LNCaP clone FGC (cell line): ENCODE results near the gene RBM20.
A peak's percentile ranks its signal among the peaks of the same experiment; 100 is the strongest.

Source experiments
- DNase-seq: peaks from one replicate; pipeline ENCODE4 v3.0.0-alpha.2; 2011; ENCODE audit warnings: low read depth
- H3K4me3 ChIP-seq: 2 replicates; pipeline ENCODE4 v1.5.1; 2011; ENCODE audit warnings: mild to moderate bottlenecking, low read depth, low read length, control low read depth
- TF ChIP-seq, protein P1 (sequence below): IDR thresholded peaks from 2 replicates; pipeline ENCODE4 v1.5.1; 2012; ENCODE audit warnings: mild to moderate bottlenecking; ENCODE audit not compliant: control insufficient read depth, insufficient read depth; ENCODE audit errors: extremely low read depth

The RBM20 gene

DNA sequence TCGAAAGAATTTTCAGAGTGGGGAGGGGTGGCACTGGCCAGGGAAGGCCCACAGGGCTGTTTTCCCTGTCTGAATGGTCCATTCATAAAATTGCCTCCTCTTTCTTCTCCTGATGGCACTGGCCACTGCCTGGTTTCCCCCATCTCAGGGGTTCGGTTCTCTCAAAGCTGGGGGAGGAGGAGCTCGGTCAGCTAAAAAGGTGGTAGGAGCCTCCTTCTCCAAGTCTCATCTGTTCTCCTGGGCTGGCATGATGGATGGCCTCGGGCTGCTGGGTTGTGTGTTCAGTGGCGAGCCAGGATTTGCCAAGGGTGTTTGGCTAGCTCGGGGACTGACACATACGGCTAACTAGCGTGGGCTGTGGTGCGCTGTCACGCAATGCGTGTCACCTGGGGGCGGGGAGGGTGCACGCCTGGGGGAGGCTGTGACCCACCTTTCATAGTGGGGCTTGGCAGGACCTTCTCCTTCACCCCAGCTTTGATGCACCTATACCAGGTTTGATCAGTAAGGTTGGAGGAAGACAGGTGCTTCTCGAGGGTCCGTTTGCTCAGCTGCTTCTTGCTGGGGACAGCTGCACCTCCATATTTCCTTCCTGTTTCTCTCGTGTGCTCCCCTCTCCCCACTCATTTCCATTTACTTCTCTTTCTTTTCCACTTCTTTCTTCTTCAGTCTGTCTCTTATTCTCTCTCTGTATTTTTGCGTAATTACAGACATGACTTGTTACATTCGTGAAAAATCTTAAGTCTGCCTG, 36.3 kb downstream of the RBM20 start:
- DNase-seq = no peak
- TF ChIP-seq, protein P1, sequence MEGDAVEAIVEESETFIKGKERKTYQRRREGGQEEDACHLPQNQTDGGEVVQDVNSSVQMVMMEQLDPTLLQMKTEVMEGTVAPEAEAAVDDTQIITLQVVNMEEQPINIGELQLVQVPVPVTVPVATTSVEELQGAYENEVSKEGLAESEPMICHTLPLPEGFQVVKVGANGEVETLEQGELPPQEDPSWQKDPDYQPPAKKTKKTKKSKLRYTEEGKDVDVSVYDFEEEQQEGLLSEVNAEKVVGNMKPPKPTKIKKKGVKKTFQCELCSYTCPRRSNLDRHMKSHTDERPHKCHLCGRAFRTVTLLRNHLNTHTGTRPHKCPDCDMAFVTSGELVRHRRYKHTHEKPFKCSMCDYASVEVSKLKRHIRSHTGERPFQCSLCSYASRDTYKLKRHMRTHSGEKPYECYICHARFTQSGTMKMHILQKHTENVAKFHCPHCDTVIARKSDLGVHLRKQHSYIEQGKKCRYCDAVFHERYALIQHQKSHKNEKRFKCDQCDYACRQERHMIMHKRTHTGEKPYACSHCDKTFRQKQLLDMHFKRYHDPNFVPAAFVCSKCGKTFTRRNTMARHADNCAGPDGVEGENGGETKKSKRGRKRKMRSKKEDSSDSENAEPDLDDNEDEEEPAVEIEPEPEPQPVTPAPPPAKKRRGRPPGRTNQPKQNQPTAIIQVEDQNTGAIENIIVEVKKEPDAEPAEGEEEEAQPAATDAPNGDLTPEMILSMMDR = no peak
- H3K4me3 ChIP-seq = no peak overlapping the region

DNA sequence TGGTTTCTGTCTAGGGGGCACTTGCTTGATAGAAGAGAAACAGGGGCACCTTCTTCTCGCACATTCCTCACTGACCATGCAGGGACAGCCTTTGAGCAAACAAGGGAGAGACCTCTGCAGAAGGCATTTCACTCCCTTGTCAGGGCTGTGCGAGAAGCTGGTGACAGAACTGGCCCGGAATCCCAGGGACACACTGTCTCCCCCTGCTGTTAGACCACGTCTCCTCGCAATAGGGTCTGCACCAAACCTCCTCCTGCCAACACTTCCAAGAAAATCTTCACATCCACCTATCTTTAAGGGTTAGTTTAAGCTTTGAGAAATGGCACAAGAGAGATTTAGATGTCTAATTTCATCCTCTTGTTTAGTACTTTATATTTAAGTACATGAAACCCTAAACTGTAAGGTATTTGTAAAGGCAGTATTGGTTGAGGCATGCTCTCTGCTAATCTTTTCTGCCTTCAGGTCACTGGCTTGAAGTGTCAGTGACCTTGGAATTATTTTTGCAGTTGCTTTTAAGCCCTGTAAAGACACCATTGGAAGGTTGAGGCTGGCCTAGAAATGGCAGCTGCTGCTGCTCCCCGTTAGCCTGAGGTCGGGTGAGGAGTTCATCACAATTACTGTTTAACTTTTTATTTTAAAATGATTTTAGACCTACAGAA, 37.0 kb downstream of the RBM20 start:
- no peak for DNase-seq
- H3K4me3 ChIP-seq = no peak overlapping the region
- TF ChIP-seq, protein P1 = peak; percentile 49

DNA sequence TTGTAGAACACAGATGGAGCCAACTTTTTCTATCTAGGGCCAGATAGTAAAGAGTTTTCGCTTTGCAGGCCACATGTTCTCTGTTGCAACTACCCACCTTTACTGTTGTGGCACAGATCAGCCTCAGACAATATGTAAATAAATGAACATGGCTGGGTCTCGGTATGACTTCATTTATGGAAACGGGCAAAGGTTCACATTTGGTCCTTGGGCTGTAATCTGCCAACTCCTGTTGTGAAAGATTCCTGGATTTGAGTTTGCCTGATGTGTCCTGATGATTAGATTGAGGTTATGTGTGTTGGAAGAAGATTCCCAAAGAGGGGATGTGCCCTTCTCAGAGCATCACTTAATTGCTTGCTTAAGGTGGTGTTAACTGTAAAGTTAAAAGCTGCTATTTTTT, 38.2 kb downstream of the RBM20 start:
- DNase-seq = no peak
- TF ChIP-seq, protein P1 = no peak
- H3K4me3 ChIP-seq = no peak overlapping the region

DNA sequence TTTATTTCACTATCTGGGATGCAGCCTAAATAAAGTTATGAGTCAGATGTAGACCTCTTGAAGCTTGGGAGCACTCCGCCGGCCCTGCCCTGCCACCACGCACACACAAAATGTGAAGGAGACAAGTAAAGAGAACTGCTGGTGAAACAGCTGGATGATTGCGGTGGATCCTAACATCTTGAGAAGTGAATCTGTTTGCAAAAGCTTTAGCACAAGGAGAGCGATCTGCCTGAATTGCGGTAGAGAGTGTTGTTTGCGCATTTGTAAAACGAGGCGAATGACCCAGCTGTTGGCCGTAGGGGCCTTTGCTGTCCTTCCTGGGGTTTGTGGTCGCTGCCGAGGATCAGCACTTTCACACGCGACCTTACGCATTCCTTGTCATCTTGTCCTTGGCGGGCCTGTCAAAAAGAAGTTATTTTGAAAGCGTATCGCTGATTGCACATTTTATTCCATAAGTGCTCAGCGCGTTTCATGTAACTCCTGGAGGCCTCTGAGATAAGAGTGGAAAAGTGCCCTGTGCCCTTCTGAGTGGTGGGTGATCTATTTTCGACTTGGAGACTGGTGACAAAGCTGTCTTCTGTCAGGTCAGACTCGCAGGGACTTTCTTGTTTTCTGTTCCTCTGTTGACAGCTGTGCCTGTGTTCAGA, 40.8 kb downstream of the RBM20 start:
- no peak overlapping the region for H3K4me3 ChIP-seq
- TF ChIP-seq, protein P1 = no peak
- DNase-seq = no peak

DNA sequence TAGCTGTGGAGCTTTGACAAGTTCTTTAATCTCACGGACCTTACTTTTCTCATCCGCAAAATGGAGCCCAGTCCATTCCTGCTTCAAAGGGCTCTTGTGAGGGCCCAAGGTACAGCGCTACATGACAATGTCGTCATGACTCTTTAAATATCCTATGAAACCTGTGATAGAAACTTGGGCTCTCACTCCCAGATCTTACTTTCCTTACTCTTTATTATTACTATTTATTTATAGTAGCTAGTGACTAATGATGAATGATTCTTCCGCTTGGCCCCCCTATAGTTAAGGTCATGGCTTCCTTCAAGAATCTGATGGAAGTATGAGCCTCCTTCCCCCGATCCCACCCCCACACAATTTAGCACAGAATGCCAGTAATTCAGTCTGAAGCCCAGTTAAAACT, 41.9 kb downstream of the RBM20 start:
- no peak for DNase-seq
- no peak overlapping the region for H3K4me3 ChIP-seq
- TF ChIP-seq, protein P1 = no peak

DNA sequence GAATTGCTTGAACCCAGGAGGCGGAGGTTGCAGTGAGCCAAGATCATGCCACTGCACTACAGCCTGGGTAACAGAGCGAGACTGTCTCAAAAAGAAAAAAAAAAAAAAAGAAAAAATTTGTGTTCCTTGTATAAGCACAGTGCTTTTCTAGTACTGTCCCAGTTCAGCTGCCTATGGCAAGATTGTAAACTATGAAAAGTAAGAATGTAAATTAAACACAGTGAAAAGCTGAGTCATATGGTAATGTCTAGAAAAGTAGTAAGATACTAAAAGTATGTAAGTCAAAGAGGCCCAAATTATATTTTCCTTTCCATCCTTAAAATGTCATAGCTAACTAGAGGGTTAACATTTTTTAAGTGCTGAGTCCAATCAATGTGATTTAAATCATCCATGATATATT, 42.8 kb downstream of the RBM20 start:
- DNase-seq = no peak
- TF ChIP-seq, protein P1 = no peak
- no peak overlapping the region for H3K4me3 ChIP-seq

DNA sequence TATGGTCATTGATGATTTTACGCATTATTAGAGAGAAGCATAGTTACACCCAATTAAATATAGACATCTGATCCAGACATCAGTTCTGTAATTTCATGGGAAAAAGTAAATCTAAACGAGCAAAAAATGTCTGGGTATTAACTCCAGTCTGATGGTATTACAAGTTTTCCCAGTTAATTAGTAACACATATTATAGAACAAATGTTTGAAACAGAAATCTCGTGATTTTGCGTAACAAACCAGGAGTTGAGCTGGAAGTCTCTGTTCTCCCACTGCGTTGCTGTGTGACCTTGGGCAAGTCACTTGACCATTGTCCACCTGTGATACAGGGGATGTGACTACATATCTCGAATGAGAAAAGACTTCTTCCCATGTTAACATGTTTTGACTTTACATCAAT, 43.3 kb downstream of the RBM20 start:
- no peak overlapping the region for H3K4me3 ChIP-seq
- TF ChIP-seq, protein P1 = no peak
- no peak for DNase-seq
